Activated T-helper 1 cell treated with Interleukin-2 at 50 U/mL for 16 hours (primary cell): ENCODE measurements around the gene JAKMIP2.

Source experiments
- DNase-seq: peaks from one replicate; pipeline ENCODE4 v3.0.0-alpha.2; 2020; ENCODE audit warnings: low read depth

JAKMIP2 gene

DNA sequence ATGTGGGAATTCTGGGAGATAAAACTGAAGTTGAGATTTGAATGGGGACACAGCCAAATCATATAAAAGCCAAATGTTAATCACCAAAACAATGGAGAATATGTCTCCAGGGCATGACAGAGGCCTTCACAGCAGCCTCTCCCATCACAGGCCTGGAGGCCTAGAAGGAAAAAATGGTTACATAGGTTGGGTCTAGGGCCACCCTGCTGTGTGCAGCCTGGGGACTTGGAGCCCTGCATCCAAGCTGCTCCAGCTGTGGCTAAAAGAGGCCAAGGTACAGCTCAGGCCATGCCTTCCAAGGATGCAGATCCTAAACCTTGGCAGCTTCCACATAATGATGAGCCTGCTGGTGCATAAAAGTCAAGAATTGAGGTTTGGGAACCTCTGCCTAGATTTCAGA, 85.1 kb downstream of the JAKMIP2 start:
- DNase-seq, result no peak

DNA sequence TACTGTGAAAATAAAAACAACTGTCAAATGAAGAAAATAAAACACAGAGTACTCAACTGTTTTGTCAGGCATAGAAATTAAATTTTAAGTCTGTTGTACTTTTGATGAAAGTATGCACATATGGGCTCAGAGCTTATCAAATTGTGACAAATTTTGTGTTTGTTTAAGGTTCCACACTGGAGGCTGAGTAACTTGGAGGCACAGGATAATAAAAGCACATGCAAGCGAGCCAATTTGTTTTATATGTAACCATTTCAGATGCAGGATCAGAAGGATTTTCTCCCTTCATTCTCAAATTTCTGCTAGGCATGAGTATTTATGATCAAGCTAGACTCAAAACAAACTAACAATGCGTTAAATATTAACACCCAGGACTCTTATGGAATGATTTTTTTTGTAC, 87.8 kb downstream of the JAKMIP2 start:
- no peak for DNase-seq

GRCh38 chr5:147693233-147693632, 89.3 kb downstream of the JAKMIP2 start:
- DNase-seq, result no peak

GRCh38 chr5:147691130-147691529, 91.4 kb downstream of the JAKMIP2 start:
- DNase-seq, result no peak

- DNase-seq, result no peak
Measured at GRCh38 chr5:147690595-147690994, 91.9 kb downstream of the JAKMIP2 start.

DNA sequence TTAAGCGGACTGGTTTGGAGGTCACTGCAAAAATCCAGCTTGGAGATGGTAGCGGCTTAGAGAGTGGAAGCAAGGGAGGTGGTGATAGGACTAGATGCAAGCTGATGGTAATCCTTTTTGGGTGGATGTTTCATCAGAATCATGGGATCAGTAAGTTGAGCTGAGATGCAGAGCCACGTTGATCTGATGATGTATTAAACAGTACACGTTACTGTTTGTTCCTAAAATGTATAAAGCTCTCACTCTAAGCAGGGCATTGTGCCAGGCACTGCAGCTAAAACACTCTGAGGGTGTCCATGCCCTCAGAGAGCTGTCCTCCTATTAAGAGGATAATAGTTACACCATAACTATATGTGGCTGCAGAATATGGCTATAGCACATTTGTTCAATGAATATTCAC, 93.1 kb downstream of the JAKMIP2 start:
- no peak for DNase-seq

- no peak for DNase-seq
Measured at GRCh38 chr5:147688656-147689356, 93.7 kb downstream of the JAKMIP2 start.

GRCh38 chr5:147687118-147687517, 95.4 kb downstream of the JAKMIP2 start:
- DNase-seq, result no peak

- DNase-seq, result no peak
Measured at GRCh38 chr5:147686421-147686820, 96.1 kb downstream of the JAKMIP2 start.

GRCh38 chr5:147685993-147686392, 96.5 kb downstream of the JAKMIP2 start:
- no peak for DNase-seq

GRCh38 chr5:147675168-147675567, 107.4 kb downstream of the JAKMIP2 start:
- DNase-seq, result no peak

GRCh38 chr5:147674411-147674810, 108.1 kb downstream of the JAKMIP2 start:
- no peak for DNase-seq

- no peak for DNase-seq
Measured at GRCh38 chr5:147673791-147674190, 108.7 kb downstream of the JAKMIP2 start.

DNA sequence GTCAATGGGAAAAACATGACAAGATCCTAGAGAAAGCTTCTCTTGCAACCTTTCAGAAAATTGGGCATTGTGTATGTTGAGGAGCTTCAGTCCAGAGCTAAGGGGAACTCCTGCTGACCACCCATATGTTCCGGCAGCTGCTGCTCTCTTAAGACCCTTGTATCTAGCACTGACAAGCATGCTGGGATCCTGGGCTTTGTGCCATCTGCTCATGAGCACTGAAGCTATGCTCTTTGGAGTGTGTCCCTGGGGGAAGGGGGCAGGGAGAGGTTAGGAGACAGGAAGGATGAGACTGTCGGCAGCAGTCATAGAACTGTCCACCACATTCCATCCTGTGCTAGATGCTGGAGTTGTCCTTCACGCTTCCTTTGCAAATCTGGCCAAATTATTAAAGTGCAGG, 109.3 kb downstream of the JAKMIP2 start:
- no peak for DNase-seq

- no peak for DNase-seq
Measured at GRCh38 chr5:147671365-147671764, 111.2 kb downstream of the JAKMIP2 start.

DNA sequence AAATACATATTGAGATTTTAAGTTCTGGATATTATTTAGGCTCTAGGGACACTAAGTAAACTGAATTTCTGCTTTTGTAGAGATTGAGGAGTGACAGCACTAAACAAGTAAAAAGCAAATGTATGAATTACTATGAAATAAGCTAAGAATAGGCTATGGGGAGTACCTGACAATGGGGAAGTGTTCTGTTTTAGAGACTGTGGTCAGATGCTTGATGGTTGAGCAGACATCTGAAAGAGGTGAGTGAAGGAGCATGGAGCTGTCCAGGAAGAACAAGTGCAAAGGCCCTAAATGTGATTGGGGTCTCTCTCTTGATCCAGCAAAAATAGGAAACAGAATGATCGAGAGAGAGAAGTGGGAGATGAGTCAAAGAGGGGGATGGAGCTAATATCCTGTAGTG, 111.7 kb downstream of the JAKMIP2 start:
- no peak for DNase-seq

DNA sequence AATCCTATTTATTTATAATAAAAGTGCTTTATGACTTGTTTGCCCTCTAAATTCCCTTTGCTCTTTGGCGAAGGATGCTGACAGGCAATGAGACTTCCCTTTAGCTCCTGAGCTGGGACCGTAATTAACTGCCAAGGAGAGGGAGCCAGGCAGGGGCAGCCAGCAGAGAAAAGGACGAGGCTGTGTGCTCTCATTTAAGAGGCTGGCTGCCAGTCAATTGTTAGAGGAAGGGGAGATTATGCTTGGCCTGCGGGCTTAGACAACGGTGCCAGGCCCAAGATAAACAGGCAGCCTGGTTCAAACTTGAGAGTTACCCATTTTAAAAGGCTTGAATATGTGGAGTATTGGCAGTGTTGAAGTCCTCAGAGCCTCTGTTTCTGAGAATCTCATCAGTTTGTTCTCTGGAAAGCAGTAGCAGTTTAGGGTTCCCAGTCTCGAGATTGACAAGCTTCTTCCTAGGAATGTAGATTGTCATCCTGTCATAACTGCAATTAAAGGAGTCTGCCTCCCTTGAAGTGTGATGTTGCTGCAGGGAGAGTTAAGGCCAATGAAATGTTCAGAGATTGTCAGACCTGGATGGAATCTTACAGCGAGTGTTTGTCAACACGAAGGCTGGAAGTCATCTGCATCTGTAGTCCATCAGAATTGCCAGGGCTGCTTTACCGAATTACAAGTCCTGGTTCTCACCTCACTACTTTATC, 113.2 kb downstream of the JAKMIP2 start:
- no peak for DNase-seq

GRCh38 chr5:147668385-147668784, 114.1 kb downstream of the JAKMIP2 start:
- DNase-seq, result no peak

GRCh38 chr5:147667363-147667762, 115.2 kb downstream of the JAKMIP2 start:
- DNase-seq, result no peak

DNA sequence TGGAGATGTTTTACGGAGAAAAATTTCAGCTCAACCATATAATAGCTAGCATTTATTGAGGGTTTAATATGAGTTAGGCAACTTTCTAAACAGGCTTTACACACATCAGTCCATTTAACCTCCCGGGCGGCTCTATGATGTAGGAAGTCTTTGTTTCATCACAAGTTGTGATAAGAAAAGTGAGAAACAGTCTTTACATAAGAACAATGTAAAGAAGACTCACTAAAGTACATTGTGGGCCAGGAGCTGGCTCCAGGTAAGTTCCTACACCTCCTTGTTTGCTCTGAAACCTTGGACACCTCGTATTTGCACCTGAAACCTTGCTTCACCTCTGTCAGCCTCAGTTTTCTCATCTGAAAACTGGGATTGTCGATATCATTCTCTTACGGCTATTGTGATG, 116.1 kb downstream of the JAKMIP2 start:
- DNase-seq, result no peak

- DNase-seq, result no peak
Measured at GRCh38 chr5:147661541-147661940, 121.0 kb downstream of the JAKMIP2 start.

- no peak for DNase-seq
Measured at GRCh38 chr5:147659166-147659929, 123.2 kb downstream of the JAKMIP2 start.

- no peak for DNase-seq
Measured at GRCh38 chr5:147658293-147658932, 124.1 kb downstream of the JAKMIP2 start.
